ENCODE results near the gene UBXN10. TPM values are rescaled to one million over a fixed set of nuclear protein-coding genes. Genes with fewer than 3 reads are reported as not detected.

The UBXN10 gene
- total RNA-seq, 3 donors from 2014 or later, result 1.3 to 6.6 (median 4.9) TPM

GRCh38 chr1:20148571-20149500 lies 37.1 kb upstream of the UBXN10 start:
- Histone ChIP-seq H3K36me3 (no peaks in the 10 kb centered on the region), H3K4me1 (peaks cover 5 to 7% of the 10 kb centered on the region in 2 donors), H3K27me3 (no peaks in the 10 kb centered on the region), H3K4me3 (no peak overlapping the region), H3K9me3 (no peaks in the 10 kb centered on the region), H3K27ac (no peak overlapping the region)
- intact Hi-C loops (cut with DNase I; ENCODE audit: low total_unique reads), result no loop called here
- DNase-seq (ENCODE audit: low spot score in 2 of 2), result no peak
- TF ChIP-seq CTCF (IDR thresholded peaks at IDR 0.05) (no peak), POLR2AphosphoS5 (IDR thresholded peaks at IDR 0.05) (no peak), POLR2A (IDR thresholded peaks at IDR 0.05) (no peak)

GRCh38 chr1:20149601-20150325 lies 36.1 kb upstream of the UBXN10 start:
- intact Hi-C loops (cut with DNase I; ENCODE audit: low total_unique reads), result loop anchor here (10.0 kb wide), 1 partner anchor 235 kb away; no protein-coding TSS in a partner anchor
- Histone ChIP-seq H3K4me1 (peaks cover 5 to 7% of the 10 kb centered on the region in 2 donors), H3K27ac (no peak overlapping the region), H3K9me3 (no peaks in the 10 kb centered on the region), H3K4me3 (no peak overlapping the region), H3K27me3 (no peaks in the 10 kb centered on the region), H3K36me3 (no peaks in the 10 kb centered on the region)
- no peak for DNase-seq (ENCODE audit: low spot score in 2 of 2)
- no peak for TF ChIP-seq POLR2A (IDR thresholded peaks at IDR 0.05)
- no peak for TF ChIP-seq POLR2AphosphoS5 (IDR thresholded peaks at IDR 0.05)
- no peak for TF ChIP-seq CTCF (IDR thresholded peaks at IDR 0.05)

GRCh38 chr1:20150326-20150705 lies 35.6 kb upstream of the UBXN10 start:
- no peak for TF ChIP-seq CTCF (IDR thresholded peaks at IDR 0.05)
- TF ChIP-seq POLR2AphosphoS5 (IDR thresholded peaks at IDR 0.05), result no peak
- no peak for TF ChIP-seq POLR2A (IDR thresholded peaks at IDR 0.05)
- DNase-seq (ENCODE audit: low spot score in 2 of 2), result no peak
- no peaks in the 10 kb centered on the region for H3K36me3 ChIP-seq
- no peak overlapping the region for H3K27ac ChIP-seq
- H3K4me3 ChIP-seq, result no peak overlapping the region
- no peaks in the 10 kb centered on the region for H3K27me3 ChIP-seq
- H3K4me1 ChIP-seq, result peaks cover 5 to 7% of the 10 kb centered on the region in 2 donors
- H3K9me3 ChIP-seq, result no peaks in the 10 kb centered on the region
- intact Hi-C loops (cut with DNase I; ENCODE audit: low total_unique reads), result loop anchor here (10.0 kb wide), 1 partner anchor 236 kb away; no protein-coding TSS in a partner anchor

- Histone ChIP-seq H3K9me3 (no peaks in the 10 kb centered on the region), H3K36me3 (no peaks in the 10 kb centered on the region), H3K27me3 (no peaks in the 10 kb centered on the region), H3K4me3 (no peak overlapping the region), H3K27ac (no peak overlapping the region), H3K4me1 (peaks cover 5 to 7% of the 10 kb centered on the region in 2 donors)
- TF ChIP-seq POLR2A (IDR thresholded peaks at IDR 0.05), result no peak
- TF ChIP-seq CTCF (IDR thresholded peaks at IDR 0.05), result no peak
- TF ChIP-seq POLR2AphosphoS5 (IDR thresholded peaks at IDR 0.05), result no peak
- intact Hi-C loops (cut with DNase I; ENCODE audit: low total_unique reads), result loop anchor here (10.0 kb wide), 1 partner anchor 236 kb away; no protein-coding TSS in a partner anchor
- DNase-seq (ENCODE audit: low spot score in 2 of 2), result no peak
Observed at GRCh38 chr1:20150969-20151368, 34.9 kb upstream of the UBXN10 start.

Measured in breast epithelium (tissue), 4 donors.